ENCODE results near the gene PLEKHA7. TPM values are rescaled to one million over a fixed set of nuclear protein-coding genes. Genes with fewer than 3 reads are reported as not detected.

The PLEKHA7 gene
- total RNA-seq, 2 experiments from 2014 or later = 0.13 TPM; not detected in 1

DNA sequence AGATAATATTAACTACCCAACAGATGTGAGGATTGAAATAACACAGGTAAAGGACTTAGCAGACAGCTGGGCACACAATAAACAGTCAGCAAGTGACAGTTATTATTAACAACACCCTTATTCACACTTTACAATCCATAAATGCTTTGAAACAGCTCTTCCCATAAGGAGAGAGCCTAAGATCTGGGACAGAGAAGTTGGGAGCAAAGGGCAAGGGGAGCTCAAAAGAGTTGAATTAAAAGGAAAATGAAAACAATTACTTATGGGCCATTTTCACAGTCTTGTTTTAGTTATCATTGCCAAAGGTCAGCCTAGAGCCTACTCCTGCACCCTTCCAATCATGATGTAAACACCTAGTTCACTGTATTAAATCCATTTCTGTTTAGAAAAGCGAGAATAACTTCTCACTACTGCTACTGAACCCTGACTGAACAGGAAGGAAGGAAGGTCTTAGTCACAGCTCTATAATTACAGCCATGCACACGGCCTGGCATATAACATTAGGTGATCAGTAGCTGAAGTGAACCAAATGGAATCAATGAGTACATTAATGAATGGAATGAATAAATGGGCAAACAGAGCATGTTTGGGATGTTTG lies 111.3 kb downstream of the PLEKHA7 start:
- DNase-seq (ENCODE audit: low spot score) = no peak
- Histone ChIP-seq H2AFZ (ENCODE audit: low read length) (no peak overlapping the region), H3K4me3 (ENCODE audit: low read depth, low read length, poor library complexity, severe bottlenecking) (no peak overlapping the region), H4K20me1 (ENCODE audit: insufficient read depth, low read length) (no peaks in the 10 kb centered on the region), H3K9me2 (ENCODE audit: insufficient read depth, low read length) (no peaks in the 10 kb centered on the region), H3K4me1 (ENCODE audit: insufficient read depth, low read length, poor library complexity, severe bottlenecking) (no peaks in the 10 kb centered on the region), H3K27ac (ENCODE audit: low read depth, low read length, poor library complexity, severe bottlenecking) (no peak overlapping the region), H3K79me2 (ENCODE audit: insufficient read depth, low read depth, low read length) (no peaks in the 10 kb centered on the region), H3K4me2 (ENCODE audit: low read length) (no peak overlapping the region), H3K9me3 (ENCODE audit: low read length) (no peaks in the 10 kb centered on the region), H3K36me3 (ENCODE audit: insufficient read depth, low read length) (no peaks in the 10 kb centered on the region)
- ChIA-PET CTCF (ENCODE audit: unreplicated experiment) (no interaction called here), POLR2A (interaction anchor here (2.3 kb wide), 1 partner anchor 12 kb away, joined by 9 read pairs; no protein-coding TSS in a partner anchor)
- TF ChIP-seq, protein P1, sequence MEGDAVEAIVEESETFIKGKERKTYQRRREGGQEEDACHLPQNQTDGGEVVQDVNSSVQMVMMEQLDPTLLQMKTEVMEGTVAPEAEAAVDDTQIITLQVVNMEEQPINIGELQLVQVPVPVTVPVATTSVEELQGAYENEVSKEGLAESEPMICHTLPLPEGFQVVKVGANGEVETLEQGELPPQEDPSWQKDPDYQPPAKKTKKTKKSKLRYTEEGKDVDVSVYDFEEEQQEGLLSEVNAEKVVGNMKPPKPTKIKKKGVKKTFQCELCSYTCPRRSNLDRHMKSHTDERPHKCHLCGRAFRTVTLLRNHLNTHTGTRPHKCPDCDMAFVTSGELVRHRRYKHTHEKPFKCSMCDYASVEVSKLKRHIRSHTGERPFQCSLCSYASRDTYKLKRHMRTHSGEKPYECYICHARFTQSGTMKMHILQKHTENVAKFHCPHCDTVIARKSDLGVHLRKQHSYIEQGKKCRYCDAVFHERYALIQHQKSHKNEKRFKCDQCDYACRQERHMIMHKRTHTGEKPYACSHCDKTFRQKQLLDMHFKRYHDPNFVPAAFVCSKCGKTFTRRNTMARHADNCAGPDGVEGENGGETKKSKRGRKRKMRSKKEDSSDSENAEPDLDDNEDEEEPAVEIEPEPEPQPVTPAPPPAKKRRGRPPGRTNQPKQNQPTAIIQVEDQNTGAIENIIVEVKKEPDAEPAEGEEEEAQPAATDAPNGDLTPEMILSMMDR (conservative IDR thresholded peaks at IDR 0.05; ENCODE audit: low read length) = no peak
- no peak for TF ChIP-seq EZH2phosphoT487 (IDR thresholded peaks at IDR 0.05; ENCODE audit: borderline replicate concordance, low read depth, low read length)
- BruUV-seq (replicated peaks) = no TSS peak
- intact Hi-C loops (cut with micrococcal nuclease; ENCODE audit: unreplicated experiment) = no loop called here

- no peak overlapping the region for H3K27ac ChIP-seq (ENCODE audit: low read depth, low read length, poor library complexity, severe bottlenecking)
- ChIA-PET POLR2A (interaction anchor here (2.3 kb wide), 1 partner anchor 11 kb away, joined by 9 read pairs; no protein-coding TSS in a partner anchor), CTCF (ENCODE audit: unreplicated experiment) (no interaction called here)
- no peaks in the 10 kb centered on the region for H3K9me3 ChIP-seq (ENCODE audit: low read length)
- H3K79me2 ChIP-seq (ENCODE audit: insufficient read depth, low read depth, low read length) = no peaks in the 10 kb centered on the region
- H3K4me3 ChIP-seq (ENCODE audit: low read depth, low read length, poor library complexity, severe bottlenecking) = no peak overlapping the region
- intact Hi-C loops (cut with micrococcal nuclease; ENCODE audit: unreplicated experiment) = no loop called here
- no peaks in the 10 kb centered on the region for H4K20me1 ChIP-seq (ENCODE audit: insufficient read depth, low read length)
- DNase-seq (ENCODE audit: low spot score) = no peak
- TF ChIP-seq EZH2phosphoT487 (IDR thresholded peaks at IDR 0.05; ENCODE audit: borderline replicate concordance, low read depth, low read length) = no peak
- TF ChIP-seq, protein P1 (conservative IDR thresholded peaks at IDR 0.05; ENCODE audit: low read length) = no peak
- no peaks in the 10 kb centered on the region for H3K4me1 ChIP-seq (ENCODE audit: insufficient read depth, low read length, poor library complexity, severe bottlenecking)
- H3K36me3 ChIP-seq (ENCODE audit: insufficient read depth, low read length) = no peaks in the 10 kb centered on the region
- no peak overlapping the region for H3K4me2 ChIP-seq (ENCODE audit: low read length)
- H3K9me2 ChIP-seq (ENCODE audit: insufficient read depth, low read length) = no peaks in the 10 kb centered on the region
- no peak overlapping the region for H2AFZ ChIP-seq (ENCODE audit: low read length)
- BruUV-seq (replicated peaks) = no TSS peak
Observed at GRCh38 chr11:16902182-16902581, 112.0 kb downstream of the PLEKHA7 start.

GRCh38 chr11:16900491-16900890 lies 113.7 kb downstream of the PLEKHA7 start:
- Histone ChIP-seq H3K4me3 (ENCODE audit: low read depth, low read length, poor library complexity, severe bottlenecking) (no peak overlapping the region), H3K4me2 (ENCODE audit: low read length) (no peak overlapping the region), H3K79me2 (ENCODE audit: insufficient read depth, low read depth, low read length) (no peaks in the 10 kb centered on the region), H2AFZ (ENCODE audit: low read length) (no peak overlapping the region), H3K4me1 (ENCODE audit: insufficient read depth, low read length, poor library complexity, severe bottlenecking) (no peaks in the 10 kb centered on the region), H3K36me3 (ENCODE audit: insufficient read depth, low read length) (no peaks in the 10 kb centered on the region), H4K20me1 (ENCODE audit: insufficient read depth, low read length) (no peaks in the 10 kb centered on the region), H3K9me2 (ENCODE audit: insufficient read depth, low read length) (no peaks in the 10 kb centered on the region), H3K9me3 (ENCODE audit: low read length) (no peaks in the 10 kb centered on the region), H3K27ac (ENCODE audit: low read depth, low read length, poor library complexity, severe bottlenecking) (no peak overlapping the region)
- intact Hi-C loops (cut with micrococcal nuclease; ENCODE audit: unreplicated experiment) = no loop called here
- POLR2A ChIA-PET = interaction anchor here (0.9 kb wide), 1 partner anchor 39 kb away, joined by 3 read pairs; no protein-coding TSS in a partner anchor
- no peak for DNase-seq (ENCODE audit: low spot score)
- no TSS peak for BruUV-seq (replicated peaks)
- TF ChIP-seq, protein P1 (conservative IDR thresholded peaks at IDR 0.05; ENCODE audit: low read length) = no peak
- TF ChIP-seq EZH2phosphoT487 (IDR thresholded peaks at IDR 0.05; ENCODE audit: borderline replicate concordance, low read depth, low read length) = no peak
- CTCF ChIA-PET (ENCODE audit: unreplicated experiment) = no interaction called here
